MM.1S (cell line): ENCODE results near the gene CDH12.

Experiments used
- DNase-seq: peaks from one replicate; pipeline ENCODE4 v3.0.0-alpha.2; 2015
- H2AFZ ChIP-seq: fragments of 300-600 bp; sonication (generic); 2 replicates; pipeline ENCODE4 v1.6.0; 2016; ENCODE audit warnings: antibody characterized with exemption, low read length
- H3F3A ChIP-seq: fragments of 300-600 bp; sonication (generic); 2 replicates; pipeline ENCODE4 v1.6.1; 2016; ENCODE audit warnings: mild to moderate bottlenecking, antibody characterized with exemption, low read length, moderate library complexity, mixed read lengths; ENCODE audit not compliant: insufficient read depth
- H3K27ac ChIP-seq: fragments of 300-600 bp; sonication (generic); 2 replicates; pipeline ENCODE4 v1.5.1; 2016; ENCODE audit warnings: mild to moderate bottlenecking, low read length
- H3K27me3 ChIP-seq: fragments of 300-600 bp; sonication (generic); replicated peaks from 2 replicates; pipeline ENCODE4 v1.6.0; 2016; ENCODE audit warnings: low read length; ENCODE audit not compliant: insufficient read depth
- H3K36me3 ChIP-seq: fragments of 300-600 bp; sonication (generic); replicated peaks from 2 replicates; pipeline ENCODE4 v1.6.1; 2016; ENCODE audit warnings: mild to moderate bottlenecking, low read length, mixed read lengths; ENCODE audit not compliant: insufficient read depth
- H3K4me1 ChIP-seq: fragments of 300-600 bp; sonication (generic); 2 replicates; pipeline ENCODE4 v1.6.1; 2016; ENCODE audit warnings: low read length, mixed read lengths
- H3K4me2 ChIP-seq: fragments of 300-600 bp; sonication (generic); 2 replicates; pipeline ENCODE4 v1.6.0; 2016; ENCODE audit warnings: low read depth, low read length
- H3K4me3 ChIP-seq: fragments of 300-600 bp; sonication (generic); 2 replicates; pipeline ENCODE4 v1.5.1; 2016; ENCODE audit warnings: low read length, mixed read lengths
- H3K79me2 ChIP-seq: fragments of 300-600 bp; sonication (generic); 2 replicates; pipeline ENCODE4 v1.6.1; 2016; ENCODE audit warnings: mixed run types, low read length, mixed read lengths
- H3K9ac ChIP-seq: fragments of 300-600 bp; sonication (generic); 2 replicates; pipeline ENCODE4 v1.6.1; 2016; ENCODE audit warnings: low read length, mixed read lengths
- H3K9me2 ChIP-seq: fragments of 300-600 bp; sonication (generic); replicated peaks from 2 replicates; pipeline ENCODE4 v1.6.1; 2016; ENCODE audit warnings: mild to moderate bottlenecking, low read length, mixed read lengths; ENCODE audit not compliant: insufficient read depth
- H3K9me3 ChIP-seq: fragments of 300-600 bp; sonication (generic); replicated peaks from 2 replicates; pipeline ENCODE4 v1.6.1; 2016; ENCODE audit warnings: mild to moderate bottlenecking, low read length, mixed read lengths; ENCODE audit not compliant: insufficient read depth
- H4K20me1 ChIP-seq: fragments of 300-600 bp; sonication (generic); 2 replicates; pipeline ENCODE4 v1.6.1; 2016; ENCODE audit warnings: mild to moderate bottlenecking, low read length, moderate library complexity, mixed read lengths; ENCODE audit not compliant: insufficient read depth
- CTCF ChIP-seq: fragments of 300-600 bp; sonication (generic); IDR thresholded peaks from 2 replicates; pipeline ENCODE4 v1.5.1; 2016; ENCODE audit warnings: antibody characterized with exemption, low read length, mixed read lengths
- EZH2 ChIP-seq: fragments of 300-600 bp; sonication (generic); optimal IDR thresholded peaks from 2 replicates; pipeline ENCODE3; 2017; ENCODE audit warnings: low read depth, mild to moderate bottlenecking, antibody characterized with exemption, low read length, mixed read lengths
- EZH2phosphoT487 ChIP-seq: fragments of 300-600 bp; sonication (generic); IDR thresholded peaks from 2 replicates; pipeline ENCODE4 v1.6.1; 2018; ENCODE audit warnings: antibody characterized with exemption, low read length

Gene CDH12

GRCh38 chr5:22102823-22103359 is 750.3 kb downstream of the CDH12 start:
- no peaks in the 10 kb centered on the region for H3K9me2 ChIP-seq
- DNase-seq: no peak
- H3K27me3 ChIP-seq: no peaks in the 10 kb centered on the region
- H3K9me3 ChIP-seq: no peaks in the 10 kb centered on the region
- no peak overlapping the region for H3K9ac ChIP-seq
- no peak overlapping the region for H2AFZ ChIP-seq
- no peak overlapping the region for H3K4me2 ChIP-seq
- TF ChIP-seq EZH2 (no peak), EZH2phosphoT487 (no peak), CTCF (no peak)
- H3K36me3 ChIP-seq: no peaks in the 10 kb centered on the region
- H3F3A ChIP-seq: no peaks in the 10 kb centered on the region
- H4K20me1 ChIP-seq: no peaks in the 10 kb centered on the region
- H3K4me1 ChIP-seq: no peaks in the 10 kb centered on the region
- H3K79me2 ChIP-seq: no peaks in the 10 kb centered on the region
- no peak overlapping the region for H3K27ac ChIP-seq
- no peak overlapping the region for H3K4me3 ChIP-seq

- Histone ChIP-seq H3F3A (no peaks in the 10 kb centered on the region), H3K79me2 (no peaks in the 10 kb centered on the region), H3K27ac (no peak overlapping the region), H4K20me1 (no peaks in the 10 kb centered on the region), H3K9ac (no peak overlapping the region), H3K27me3 (no peaks in the 10 kb centered on the region), H3K9me3 (no peaks in the 10 kb centered on the region), H3K4me3 (no peak overlapping the region), H2AFZ (no peak overlapping the region), H3K36me3 (no peaks in the 10 kb centered on the region), H3K9me2 (no peaks in the 10 kb centered on the region), H3K4me2 (no peak overlapping the region), H3K4me1 (no peaks in the 10 kb centered on the region)
- DNase-seq: no peak
- TF ChIP-seq EZH2 (no peak), CTCF (no peak), EZH2phosphoT487 (no peak)
Measured at GRCh38 chr5:22088517-22088916, 764.6 kb downstream of the CDH12 start.

- H3K4me1 ChIP-seq: no peaks in the 10 kb centered on the region
- H3K9ac ChIP-seq: no peak overlapping the region
- no peaks in the 10 kb centered on the region for H3K9me2 ChIP-seq
- H3K27ac ChIP-seq: no peak overlapping the region
- no peak for DNase-seq
- TF ChIP-seq EZH2phosphoT487 (no peak), CTCF (no peak), EZH2 (no peak)
- no peaks in the 10 kb centered on the region for H3K79me2 ChIP-seq
- H4K20me1 ChIP-seq: no peaks in the 10 kb centered on the region
- H3K4me3 ChIP-seq: no peak overlapping the region
- no peaks in the 10 kb centered on the region for H3K27me3 ChIP-seq
- H2AFZ ChIP-seq: no peak overlapping the region
- no peaks in the 10 kb centered on the region for H3K36me3 ChIP-seq
- no peak overlapping the region for H3K4me2 ChIP-seq
- H3K9me3 ChIP-seq: no peaks in the 10 kb centered on the region
- H3F3A ChIP-seq: no peaks in the 10 kb centered on the region
Measured at GRCh38 chr5:22079566-22079965, 773.6 kb downstream of the CDH12 start.
